WTC11 (cell line): ENCODE data around the gene SULF2.

Experiments used
- CREB1 ChIP-seq: sonication (generic); formaldehyde crosslinking; IDR thresholded peaks from 2 replicates; pipeline ENCODE4 v1.8.0; 2023; ENCODE audit warnings: mild to moderate bottlenecking, missing genetic modification reagents
- CREM ChIP-seq: sonication (generic); formaldehyde crosslinking; IDR thresholded peaks from 2 replicates; pipeline ENCODE4 v1.8.1; 2022; ENCODE audit warnings: mild to moderate bottlenecking, missing genetic modification reagents, moderate library complexity
- SP1 ChIP-seq: sonication (generic); formaldehyde crosslinking; conservative IDR thresholded peaks from 2 replicates; pipeline ENCODE4 v1.8.1; 2022; ENCODE audit warnings: missing genetic modification reagents
- TP53 ChIP-seq: sonication (generic); formaldehyde crosslinking; IDR thresholded peaks from 2 replicates; pipeline ENCODE4 v1.8.1; 2023; ENCODE audit warnings: mild to moderate bottlenecking, missing genetic modification reagents
- TF ChIP-seq, protein P1 (sequence below): fragments of 200-600 bp; IDR thresholded peaks from 2 replicates; pipeline ENCODE4 v1.8.0; 2022; ENCODE audit warnings: antibody characterized with exemption
- TF ChIP-seq, protein P2 (sequence below): sonication (generic); formaldehyde crosslinking; IDR thresholded peaks from 2 replicates; pipeline ENCODE4 v1.8.0; 2022; ENCODE audit warnings: mild to moderate bottlenecking, missing genetic modification reagents
- TF ChIP-seq, protein P3 (sequence below): sonication (generic); formaldehyde crosslinking; IDR thresholded peaks from 2 replicates; pipeline ENCODE4 v1.8.0; 2022; ENCODE audit warnings: mild to moderate bottlenecking, missing genetic modification reagents
- TF ChIP-seq, protein P4 (sequence below): sonication (generic); formaldehyde crosslinking; IDR thresholded peaks from 2 replicates; pipeline ENCODE4 v1.8.1; 2023; ENCODE audit warnings: mild to moderate bottlenecking, missing genetic modification reagents
- TF ChIP-seq, protein P5 (sequence below): sonication (generic); formaldehyde crosslinking; IDR thresholded peaks from 2 replicates; pipeline ENCODE4 v1.8.0; 2023; ENCODE audit warnings: missing genetic modification reagents

DNA sequence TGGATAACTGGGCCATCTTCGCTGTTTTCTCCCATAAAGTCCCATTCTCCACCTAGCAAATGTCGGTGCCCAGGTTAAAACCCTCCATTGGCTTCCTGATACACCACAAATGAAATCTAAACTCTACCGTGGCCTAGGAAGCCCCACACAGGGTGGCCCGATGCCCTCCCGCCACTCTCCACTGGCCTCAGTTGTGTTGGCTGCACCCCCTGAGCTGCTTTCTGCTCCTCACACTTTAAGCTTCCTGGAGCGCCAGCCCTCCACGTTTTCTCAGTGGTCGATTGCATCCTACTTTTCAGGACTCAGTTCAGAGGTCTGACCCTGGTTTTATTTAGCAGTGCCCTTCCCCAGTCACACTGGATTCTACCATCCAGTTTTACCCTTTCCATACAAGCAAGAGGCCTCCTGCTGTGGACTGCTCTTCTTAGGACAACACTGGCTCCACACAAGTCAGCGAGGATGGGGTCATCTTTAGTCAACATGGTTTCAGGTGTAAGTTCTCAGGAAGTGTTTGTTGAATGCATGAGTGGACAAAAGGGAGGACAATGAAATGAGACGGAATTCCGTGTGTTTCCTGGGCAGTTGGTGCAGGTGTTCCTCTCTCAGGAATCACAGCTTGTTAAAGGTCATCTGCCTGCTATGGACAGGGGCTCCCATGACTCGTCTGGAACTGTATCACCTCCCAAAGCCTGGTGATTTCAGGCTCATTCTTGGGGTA, 124.1 kb downstream of the SULF2 start:
- TF ChIP-seq, protein P1, sequence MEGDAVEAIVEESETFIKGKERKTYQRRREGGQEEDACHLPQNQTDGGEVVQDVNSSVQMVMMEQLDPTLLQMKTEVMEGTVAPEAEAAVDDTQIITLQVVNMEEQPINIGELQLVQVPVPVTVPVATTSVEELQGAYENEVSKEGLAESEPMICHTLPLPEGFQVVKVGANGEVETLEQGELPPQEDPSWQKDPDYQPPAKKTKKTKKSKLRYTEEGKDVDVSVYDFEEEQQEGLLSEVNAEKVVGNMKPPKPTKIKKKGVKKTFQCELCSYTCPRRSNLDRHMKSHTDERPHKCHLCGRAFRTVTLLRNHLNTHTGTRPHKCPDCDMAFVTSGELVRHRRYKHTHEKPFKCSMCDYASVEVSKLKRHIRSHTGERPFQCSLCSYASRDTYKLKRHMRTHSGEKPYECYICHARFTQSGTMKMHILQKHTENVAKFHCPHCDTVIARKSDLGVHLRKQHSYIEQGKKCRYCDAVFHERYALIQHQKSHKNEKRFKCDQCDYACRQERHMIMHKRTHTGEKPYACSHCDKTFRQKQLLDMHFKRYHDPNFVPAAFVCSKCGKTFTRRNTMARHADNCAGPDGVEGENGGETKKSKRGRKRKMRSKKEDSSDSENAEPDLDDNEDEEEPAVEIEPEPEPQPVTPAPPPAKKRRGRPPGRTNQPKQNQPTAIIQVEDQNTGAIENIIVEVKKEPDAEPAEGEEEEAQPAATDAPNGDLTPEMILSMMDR = no peak
- TF ChIP-seq SP1 (CRISPR knock-in tag) (no peak), TP53 (CRISPR knock-in tag) (no peak), CREB1 (no peak), CREM (CRISPR knock-in tag) (no peak)
- TF ChIP-seq, protein P2, sequence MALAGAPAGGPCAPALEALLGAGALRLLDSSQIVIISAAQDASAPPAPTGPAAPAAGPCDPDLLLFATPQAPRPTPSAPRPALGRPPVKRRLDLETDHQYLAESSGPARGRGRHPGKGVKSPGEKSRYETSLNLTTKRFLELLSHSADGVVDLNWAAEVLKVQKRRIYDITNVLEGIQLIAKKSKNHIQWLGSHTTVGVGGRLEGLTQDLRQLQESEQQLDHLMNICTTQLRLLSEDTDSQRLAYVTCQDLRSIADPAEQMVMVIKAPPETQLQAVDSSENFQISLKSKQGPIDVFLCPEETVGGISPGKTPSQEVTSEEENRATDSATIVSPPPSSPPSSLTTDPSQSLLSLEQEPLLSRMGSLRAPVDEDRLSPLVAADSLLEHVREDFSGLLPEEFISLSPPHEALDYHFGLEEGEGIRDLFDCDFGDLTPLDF (CRISPR knock-in tag) = no peak
- TF ChIP-seq, protein P3, sequence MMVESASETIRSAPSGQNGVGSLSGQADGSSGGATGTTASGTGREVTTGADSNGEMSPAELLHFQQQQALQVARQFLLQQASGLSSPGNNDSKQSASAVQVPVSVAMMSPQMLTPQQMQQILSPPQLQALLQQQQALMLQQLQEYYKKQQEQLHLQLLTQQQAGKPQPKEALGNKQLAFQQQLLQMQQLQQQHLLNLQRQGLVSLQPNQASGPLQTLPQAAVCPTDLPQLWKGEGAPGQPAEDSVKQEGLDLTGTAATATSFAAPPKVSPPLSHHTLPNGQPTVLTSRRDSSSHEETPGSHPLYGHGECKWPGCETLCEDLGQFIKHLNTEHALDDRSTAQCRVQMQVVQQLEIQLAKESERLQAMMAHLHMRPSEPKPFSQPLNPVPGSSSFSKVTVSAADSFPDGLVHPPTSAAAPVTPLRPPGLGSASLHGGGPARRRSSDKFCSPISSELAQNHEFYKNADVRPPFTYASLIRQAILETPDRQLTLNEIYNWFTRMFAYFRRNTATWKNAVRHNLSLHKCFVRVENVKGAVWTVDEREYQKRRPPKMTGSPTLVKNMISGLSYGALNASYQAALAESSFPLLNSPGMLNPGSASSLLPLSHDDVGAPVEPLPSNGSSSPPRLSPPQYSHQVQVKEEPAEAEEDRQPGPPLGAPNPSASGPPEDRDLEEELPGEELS (CRISPR knock-in tag) = no peak
- TF ChIP-seq, protein P4, sequence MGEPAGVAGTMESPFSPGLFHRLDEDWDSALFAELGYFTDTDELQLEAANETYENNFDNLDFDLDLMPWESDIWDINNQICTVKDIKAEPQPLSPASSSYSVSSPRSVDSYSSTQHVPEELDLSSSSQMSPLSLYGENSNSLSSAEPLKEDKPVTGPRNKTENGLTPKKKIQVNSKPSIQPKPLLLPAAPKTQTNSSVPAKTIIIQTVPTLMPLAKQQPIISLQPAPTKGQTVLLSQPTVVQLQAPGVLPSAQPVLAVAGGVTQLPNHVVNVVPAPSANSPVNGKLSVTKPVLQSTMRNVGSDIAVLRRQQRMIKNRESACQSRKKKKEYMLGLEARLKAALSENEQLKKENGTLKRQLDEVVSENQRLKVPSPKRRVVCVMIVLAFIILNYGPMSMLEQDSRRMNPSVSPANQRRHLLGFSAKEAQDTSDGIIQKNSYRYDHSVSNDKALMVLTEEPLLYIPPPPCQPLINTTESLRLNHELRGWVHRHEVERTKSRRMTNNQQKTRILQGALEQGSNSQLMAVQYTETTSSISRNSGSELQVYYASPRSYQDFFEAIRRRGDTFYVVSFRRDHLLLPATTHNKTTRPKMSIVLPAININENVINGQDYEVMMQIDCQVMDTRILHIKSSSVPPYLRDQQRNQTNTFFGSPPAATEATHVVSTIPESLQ = no peak
- TF ChIP-seq, protein P5, sequence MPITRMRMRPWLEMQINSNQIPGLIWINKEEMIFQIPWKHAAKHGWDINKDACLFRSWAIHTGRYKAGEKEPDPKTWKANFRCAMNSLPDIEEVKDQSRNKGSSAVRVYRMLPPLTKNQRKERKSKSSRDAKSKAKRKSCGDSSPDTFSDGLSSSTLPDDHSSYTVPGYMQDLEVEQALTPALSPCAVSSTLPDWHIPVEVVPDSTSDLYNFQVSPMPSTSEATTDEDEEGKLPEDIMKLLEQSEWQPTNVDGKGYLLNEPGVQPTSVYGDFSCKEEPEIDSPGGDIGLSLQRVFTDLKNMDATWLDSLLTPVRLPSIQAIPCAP (CRISPR knock-in tag) = no peak
